Measurements from ENCODE around the gene CLMN.

- no peak for TF ChIP-seq EZH2 (IDR thresholded peaks at IDR 0.05; ENCODE audit: borderline replicate concordance)
- no peak for TF ChIP-seq CTCF (IDR thresholded peaks at IDR 0.05; ENCODE audit: poor library complexity)
- no peak for TF ChIP-seq EZH2phosphoT487 (IDR thresholded peaks at IDR 0.05; ENCODE audit: low read depth, severe bottlenecking, unreplicated experiment)
Observed at GRCh38 chr14:95235767-95236166, 83.9 kb downstream of the CLMN start.
